GM12864 (cell line): ENCODE data around the gene LYPD4.

ENCODE experiments used
- DNase-seq: peaks from one replicate; pipeline ENCODE4 v3.0.0-alpha.2; 2011; ENCODE audit warnings: low read depth
- H3K4me3 ChIP-seq: 2 replicates; pipeline ENCODE4 v1.5.1; 2011; ENCODE audit warnings: mild to moderate bottlenecking, low read depth, low read length, control low read depth
- CTCF ChIP-seq: IDR thresholded peaks from 2 replicates; pipeline ENCODE4 v1.5.1; 2011; ENCODE audit warnings: low read depth, mild to moderate bottlenecking, moderate library complexity, low read length, control low read depth, inconsistent platforms; ENCODE audit errors: missing control alignments

Gene LYPD4

DNA sequence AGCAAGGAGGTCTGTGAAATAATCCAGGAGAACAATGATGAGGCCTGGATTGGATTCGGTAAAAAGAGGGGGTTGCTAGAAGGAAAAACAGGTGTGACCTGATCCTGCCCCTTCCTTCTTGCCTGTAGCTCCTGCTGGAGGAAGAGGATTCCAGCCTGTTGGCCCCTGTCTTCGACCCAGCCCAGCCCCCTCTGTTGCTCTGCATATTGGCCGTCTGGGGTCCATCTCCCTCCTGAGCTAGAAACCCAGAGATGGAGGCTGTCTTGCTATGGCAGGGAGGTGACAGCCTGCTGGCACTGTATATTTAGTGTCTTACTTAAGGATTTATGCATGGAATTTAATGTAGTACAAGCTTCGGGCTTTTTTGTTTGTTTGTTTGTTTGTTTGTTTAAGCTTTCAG, 7.0 kb upstream of the LYPD4 start:
- DNase-seq, result no peak
- no peak for TF ChIP-seq CTCF
- no peak overlapping the region for H3K4me3 ChIP-seq

DNA sequence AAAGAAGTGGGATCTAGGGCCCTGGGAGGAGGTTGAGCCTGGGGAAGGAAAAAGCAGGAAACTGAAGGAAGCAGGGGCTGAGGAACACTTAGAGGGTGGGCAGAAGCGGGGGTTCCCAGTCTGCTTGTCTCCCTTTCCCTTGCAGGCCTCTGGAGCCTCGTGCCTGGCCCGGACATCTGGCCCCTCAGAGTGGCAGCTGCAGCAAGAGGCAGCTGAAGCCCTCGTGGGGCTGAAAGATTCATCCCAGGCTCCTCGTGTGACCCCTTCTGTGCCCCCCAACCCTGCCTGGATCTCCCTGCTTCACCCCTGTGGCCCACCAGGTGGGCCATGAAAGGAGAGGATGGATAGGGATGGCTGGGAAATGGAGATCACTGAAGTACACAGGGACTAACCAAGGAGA, 5.9 kb upstream of the LYPD4 start:
- H3K4me3 ChIP-seq, result no peak overlapping the region
- TF ChIP-seq CTCF, result no peak
- DNase-seq, result no peak

- DNase-seq, result no peak
- H3K4me3 ChIP-seq, result no peak overlapping the region
- TF ChIP-seq CTCF, result no peak
Measured at GRCh38 chr19:41849067-41849466, 4.6 kb upstream of the LYPD4 start.

- DNase-seq, result no peak
- no peak for TF ChIP-seq CTCF
- H3K4me3 ChIP-seq, result no peak overlapping the region
Measured at GRCh38 chr19:41848666-41849065, 4.2 kb upstream of the LYPD4 start.

DNA sequence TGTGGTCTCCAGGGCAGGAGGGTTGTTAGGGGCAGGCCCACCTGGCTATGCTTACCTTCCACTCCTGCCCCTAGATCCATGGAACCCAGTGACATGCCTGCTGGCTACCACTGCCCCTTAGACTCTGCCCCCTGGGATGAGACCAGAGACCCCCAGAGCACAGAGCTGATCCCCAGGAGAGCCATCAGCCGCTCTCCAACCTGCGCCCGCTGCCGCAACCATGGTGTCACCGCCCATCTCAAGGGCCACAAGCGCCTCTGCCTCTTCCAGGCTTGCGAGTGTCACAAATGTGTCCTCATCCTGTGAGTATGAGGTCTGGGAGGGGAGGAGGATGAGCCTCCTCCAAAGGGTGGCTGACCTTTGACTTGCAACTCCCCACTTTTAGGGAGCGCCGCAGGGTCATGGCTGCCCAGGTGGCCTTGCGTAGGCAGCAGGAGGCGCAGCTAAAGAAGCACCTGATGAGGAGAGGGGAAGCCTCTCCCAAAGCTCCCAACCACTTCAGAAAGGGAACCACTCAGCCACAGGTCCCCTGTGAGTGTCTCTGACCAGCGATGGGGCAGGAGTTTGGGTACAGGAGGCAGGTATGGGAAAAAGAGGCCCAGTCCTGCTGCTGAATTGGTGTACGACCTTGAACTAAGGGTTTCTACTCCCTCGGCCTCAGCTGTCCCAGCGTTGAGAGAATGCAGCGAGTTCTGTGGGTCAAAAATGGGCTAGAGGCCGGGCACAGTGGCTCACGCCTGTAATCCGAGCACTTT, 3.0 kb upstream of the LYPD4 start:
- TF ChIP-seq CTCF, result no peak
- no peak overlapping the region for H3K4me3 ChIP-seq
- no peak for DNase-seq

DNA sequence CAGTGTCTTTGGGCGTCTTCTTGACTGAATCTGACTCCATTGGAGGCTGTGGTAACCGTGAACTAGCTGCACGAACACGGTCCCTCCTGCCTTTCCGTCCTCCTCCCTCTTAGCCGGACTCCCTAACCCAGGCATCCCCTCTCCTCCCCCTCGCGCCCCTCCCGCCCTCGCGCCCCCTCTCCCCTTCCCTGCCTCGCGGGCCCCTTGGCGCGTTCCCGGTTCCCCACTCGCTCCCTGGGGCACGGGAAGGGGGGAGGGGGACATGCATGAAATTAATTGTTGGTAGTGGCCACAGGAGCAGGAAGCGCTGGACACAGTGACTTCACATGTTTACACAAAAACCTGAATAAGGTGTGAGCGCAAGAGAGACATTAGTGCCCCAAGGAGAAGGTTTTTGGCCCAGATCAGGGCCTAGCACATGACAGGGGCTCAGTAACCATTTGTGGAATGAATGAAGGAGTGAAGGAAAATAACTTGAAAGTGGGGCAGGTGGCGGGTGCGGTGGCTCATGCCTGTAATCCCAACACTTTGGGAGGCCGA, 638 bp upstream of the LYPD4 start:
- TF ChIP-seq CTCF, result no peak
- no peak for DNase-seq
- H3K4me3 ChIP-seq, result no peak overlapping the region

DNA sequence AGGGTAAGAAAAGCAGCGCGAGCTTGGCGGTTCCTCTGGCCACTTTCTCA, 343 bp upstream of the LYPD4 start, which contains the start of gene DMRTC2:
TSS of gene DMRTC2 (plus strand) at position 42 of the 50 bp plus-strand sequence. CDS start 2,387 bp downstream, outside the sequence.
- DNase-seq, result no peak
- H3K4me3 ChIP-seq, result no peak within 1 kb of the TSS
- no peak for TF ChIP-seq CTCF
